ENCODE results near the gene CALHM6.

CALHM6 gene

GRCh38 chr6:116429111-116429510, 32.1 kb upstream of the CALHM6 start:
- no peaks in the 10 kb centered on the region for H3K27me3 ChIP-seq (ENCODE audit: insufficient read depth, low read length)
- H3K4me3 ChIP-seq (ENCODE audit: low read depth, low read length, poor library complexity, severe bottlenecking), result no peak overlapping the region
- H3K36me3 ChIP-seq (ENCODE audit: insufficient read depth, low read length), result no peaks in the 10 kb centered on the region
- TF ChIP-seq CTCF (IDR thresholded peaks at IDR 0.05; ENCODE audit: low read length) (no peak), EZH2 (IDR thresholded peaks at IDR 0.05; ENCODE audit: borderline replicate concordance, low read length) (no peak)
- H3K4me1 ChIP-seq (ENCODE audit: insufficient read depth, low read length, severe bottlenecking), result no peaks in the 10 kb centered on the region
- H2AFZ ChIP-seq (ENCODE audit: low read length), result no peak overlapping the region
- H3K4me2 ChIP-seq (ENCODE audit: low read length), result no peak overlapping the region
- no peak overlapping the region for H3K9ac ChIP-seq (ENCODE audit: low read length)
- H4K20me1 ChIP-seq (ENCODE audit: insufficient read depth, low read length), result no peaks in the 10 kb centered on the region; the same call in 1 of the 2 replicates
- no peaks in the 10 kb centered on the region for H3K9me3 ChIP-seq (ENCODE audit: low read length)
- H3K9me2 ChIP-seq (ENCODE audit: low read depth, low read length), result no peaks in the 10 kb centered on the region
- H3K79me2 ChIP-seq (ENCODE audit: insufficient read depth, low read length), result no peaks in the 10 kb centered on the region
- H3K27ac ChIP-seq (ENCODE audit: low read depth, low read length, poor library complexity, severe bottlenecking), result no peak overlapping the region
- no peaks in the 10 kb centered on the region for H3F3A ChIP-seq (ENCODE audit: insufficient read depth, low read length)

GRCh38 chr6:116430860-116431259, 30.3 kb upstream of the CALHM6 start:
- Histone ChIP-seq H3K4me2 (ENCODE audit: low read length) (no peak overlapping the region), H3K36me3 (ENCODE audit: insufficient read depth, low read length) (no peaks in the 10 kb centered on the region)

GRCh38 chr6:116431964-116432595, 29.1 kb upstream of the CALHM6 start:
- Histone ChIP-seq H3K4me1 (ENCODE audit: insufficient read depth, low read length, severe bottlenecking) (no peaks in the 10 kb centered on the region), H3K4me2 (ENCODE audit: low read length) (no peak overlapping the region), H2AFZ (ENCODE audit: low read length) (no peak overlapping the region), H3K9me3 (ENCODE audit: low read length) (no peaks in the 10 kb centered on the region), H3K27me3 (ENCODE audit: insufficient read depth, low read length) (no peaks in the 10 kb centered on the region), H3K27ac (ENCODE audit: low read depth, low read length, poor library complexity, severe bottlenecking) (no peak overlapping the region), H4K20me1 (ENCODE audit: insufficient read depth, low read length) (no peaks in the 10 kb centered on the region; the same call in 1 of the 2 replicates), H3K4me3 (ENCODE audit: low read depth, low read length, poor library complexity, severe bottlenecking) (no peak overlapping the region), H3K9me2 (ENCODE audit: low read depth, low read length) (no peaks in the 10 kb centered on the region), H3K79me2 (ENCODE audit: insufficient read depth, low read length) (no peaks in the 10 kb centered on the region), H3K36me3 (ENCODE audit: insufficient read depth, low read length) (no peaks in the 10 kb centered on the region), H3F3A (ENCODE audit: insufficient read depth, low read length) (no peaks in the 10 kb centered on the region), H3K9ac (ENCODE audit: low read length) (no peak overlapping the region)
- TF ChIP-seq CTCF (IDR thresholded peaks at IDR 0.05; ENCODE audit: low read length) (no peak), EZH2 (IDR thresholded peaks at IDR 0.05; ENCODE audit: borderline replicate concordance, low read length) (no peak)

More at GRCh38 chr6:116430860-116431259, 30.3 kb upstream of the CALHM6 start:
- H3K79me2 ChIP-seq (ENCODE audit: insufficient read depth, low read length), result no peaks in the 10 kb centered on the region
- H3K4me3 ChIP-seq (ENCODE audit: low read depth, low read length, poor library complexity, severe bottlenecking), result no peak overlapping the region
- no peak overlapping the region for H3K27ac ChIP-seq (ENCODE audit: low read depth, low read length, poor library complexity, severe bottlenecking)
- H3K27me3 ChIP-seq (ENCODE audit: insufficient read depth, low read length), result no peaks in the 10 kb centered on the region
- no peak for TF ChIP-seq EZH2 (IDR thresholded peaks at IDR 0.05; ENCODE audit: borderline replicate concordance, low read length)
- no peak for TF ChIP-seq CTCF (IDR thresholded peaks at IDR 0.05; ENCODE audit: low read length)
- H3K4me1 ChIP-seq (ENCODE audit: insufficient read depth, low read length, severe bottlenecking), result no peaks in the 10 kb centered on the region
- no peaks in the 10 kb centered on the region; the same call in 1 of the 2 replicates for H4K20me1 ChIP-seq (ENCODE audit: insufficient read depth, low read length)
- H3K9me2 ChIP-seq (ENCODE audit: low read depth, low read length), result no peaks in the 10 kb centered on the region
- no peak overlapping the region for H3K9ac ChIP-seq (ENCODE audit: low read length)
- no peaks in the 10 kb centered on the region for H3K9me3 ChIP-seq (ENCODE audit: low read length)
- no peak overlapping the region for H2AFZ ChIP-seq (ENCODE audit: low read length)
- H3F3A ChIP-seq (ENCODE audit: insufficient read depth, low read length), result no peaks in the 10 kb centered on the region

All from OCI-LY1 (cell line).